ENCODE results near the gene EP400.

The EP400 gene

DNA sequence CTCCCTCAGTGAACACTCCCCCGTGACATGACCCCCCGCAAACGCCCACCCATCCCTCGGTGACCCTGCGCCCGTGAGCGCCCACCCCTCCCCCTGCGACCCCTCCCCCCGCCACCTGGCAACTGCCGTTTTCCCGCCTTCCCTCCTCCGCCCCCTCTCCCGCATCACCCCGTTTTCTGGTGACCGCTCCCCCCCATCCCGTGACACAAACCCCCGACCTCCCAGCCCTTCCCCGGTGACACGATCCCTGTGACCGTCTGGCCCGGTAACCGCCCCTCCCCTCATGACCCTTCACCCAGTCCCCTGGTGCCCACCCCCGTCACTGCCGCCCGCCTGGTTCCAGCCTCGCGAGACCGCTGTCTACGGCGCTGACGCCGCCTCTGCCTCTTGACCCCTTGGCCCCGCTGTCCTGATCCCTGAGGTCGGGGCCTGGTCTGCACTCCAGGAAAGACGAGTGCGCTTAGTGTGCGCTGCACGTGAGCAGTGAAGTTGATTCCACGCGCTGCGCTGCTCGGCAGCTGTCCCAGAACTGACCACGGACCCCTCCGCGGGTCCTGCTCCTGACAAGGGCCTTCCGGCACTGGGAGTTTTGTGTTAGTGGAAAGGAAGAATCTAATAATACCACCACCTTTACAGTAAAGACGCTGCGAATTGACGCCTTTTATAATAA lies 135.0 kb downstream of the EP400 start:
- in situ Hi-C loops (cut with MboI; ENCODE audit: low pct_unique_long_range_greater_than_20kb, low sequenced_read_pairs, unreplicated experiment) = no loop called here
- peak; percentile 77 for DNase-seq (ENCODE audit: low spot score)
- TF ChIP-seq, protein P1, sequence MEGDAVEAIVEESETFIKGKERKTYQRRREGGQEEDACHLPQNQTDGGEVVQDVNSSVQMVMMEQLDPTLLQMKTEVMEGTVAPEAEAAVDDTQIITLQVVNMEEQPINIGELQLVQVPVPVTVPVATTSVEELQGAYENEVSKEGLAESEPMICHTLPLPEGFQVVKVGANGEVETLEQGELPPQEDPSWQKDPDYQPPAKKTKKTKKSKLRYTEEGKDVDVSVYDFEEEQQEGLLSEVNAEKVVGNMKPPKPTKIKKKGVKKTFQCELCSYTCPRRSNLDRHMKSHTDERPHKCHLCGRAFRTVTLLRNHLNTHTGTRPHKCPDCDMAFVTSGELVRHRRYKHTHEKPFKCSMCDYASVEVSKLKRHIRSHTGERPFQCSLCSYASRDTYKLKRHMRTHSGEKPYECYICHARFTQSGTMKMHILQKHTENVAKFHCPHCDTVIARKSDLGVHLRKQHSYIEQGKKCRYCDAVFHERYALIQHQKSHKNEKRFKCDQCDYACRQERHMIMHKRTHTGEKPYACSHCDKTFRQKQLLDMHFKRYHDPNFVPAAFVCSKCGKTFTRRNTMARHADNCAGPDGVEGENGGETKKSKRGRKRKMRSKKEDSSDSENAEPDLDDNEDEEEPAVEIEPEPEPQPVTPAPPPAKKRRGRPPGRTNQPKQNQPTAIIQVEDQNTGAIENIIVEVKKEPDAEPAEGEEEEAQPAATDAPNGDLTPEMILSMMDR (IDR thresholded peaks at IDR 0.05; ENCODE audit: extremely low read depth, insufficient read depth, missing control alignments) = no peak

DNA sequence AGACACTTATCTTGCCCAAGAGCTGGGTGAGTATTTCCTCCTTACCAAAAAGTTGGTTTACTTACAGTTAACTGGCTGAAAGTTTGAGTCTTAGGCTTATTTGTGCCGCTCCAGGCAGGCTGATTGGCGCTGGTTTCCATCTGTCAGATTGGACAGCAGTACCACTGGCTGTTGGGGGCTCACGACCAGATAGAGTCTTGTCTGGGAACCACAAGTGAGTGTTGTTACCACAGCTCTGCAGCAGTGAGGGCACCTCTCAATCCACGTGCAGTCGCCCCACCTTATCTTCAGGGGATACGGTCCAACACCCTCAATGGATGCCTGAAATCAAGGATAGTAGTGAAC lies 135.5 kb downstream of the EP400 start:
- DNase-seq (ENCODE audit: low spot score) = no peak
- TF ChIP-seq, protein P1 (IDR thresholded peaks at IDR 0.05; ENCODE audit: extremely low read depth, insufficient read depth, missing control alignments) = no peak
- in situ Hi-C loops (cut with MboI; ENCODE audit: low pct_unique_long_range_greater_than_20kb, low sequenced_read_pairs, unreplicated experiment) = no loop called here

DNA sequence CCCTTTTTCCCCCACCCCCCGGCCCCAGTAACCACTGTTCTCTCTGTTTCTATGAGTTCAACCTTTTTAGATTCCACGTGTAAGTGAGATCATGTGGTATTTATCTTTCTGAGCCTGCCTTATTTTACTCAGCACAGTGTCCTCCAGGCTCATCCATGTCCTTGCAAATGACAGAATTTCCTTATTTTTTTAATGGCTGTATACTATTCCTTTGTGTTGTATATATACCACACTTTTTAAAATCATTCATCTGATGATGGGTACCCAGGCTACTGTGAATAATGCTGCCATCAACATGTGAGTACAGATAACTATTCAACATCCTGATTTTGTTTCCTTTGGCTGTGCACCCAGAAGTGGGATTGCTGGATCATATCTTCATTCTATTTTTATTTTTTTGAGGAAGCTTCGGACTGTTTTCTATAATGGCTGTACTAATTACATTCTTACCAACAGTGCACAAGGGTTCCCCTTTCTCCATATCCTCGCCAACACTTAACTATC lies 139.7 kb downstream of the EP400 start:
- no peak for DNase-seq (ENCODE audit: low spot score)
- in situ Hi-C loops (cut with MboI; ENCODE audit: low pct_unique_long_range_greater_than_20kb, low sequenced_read_pairs, unreplicated experiment) = no loop called here
- TF ChIP-seq, protein P1 (IDR thresholded peaks at IDR 0.05; ENCODE audit: extremely low read depth, insufficient read depth, missing control alignments) = no peak

DNA sequence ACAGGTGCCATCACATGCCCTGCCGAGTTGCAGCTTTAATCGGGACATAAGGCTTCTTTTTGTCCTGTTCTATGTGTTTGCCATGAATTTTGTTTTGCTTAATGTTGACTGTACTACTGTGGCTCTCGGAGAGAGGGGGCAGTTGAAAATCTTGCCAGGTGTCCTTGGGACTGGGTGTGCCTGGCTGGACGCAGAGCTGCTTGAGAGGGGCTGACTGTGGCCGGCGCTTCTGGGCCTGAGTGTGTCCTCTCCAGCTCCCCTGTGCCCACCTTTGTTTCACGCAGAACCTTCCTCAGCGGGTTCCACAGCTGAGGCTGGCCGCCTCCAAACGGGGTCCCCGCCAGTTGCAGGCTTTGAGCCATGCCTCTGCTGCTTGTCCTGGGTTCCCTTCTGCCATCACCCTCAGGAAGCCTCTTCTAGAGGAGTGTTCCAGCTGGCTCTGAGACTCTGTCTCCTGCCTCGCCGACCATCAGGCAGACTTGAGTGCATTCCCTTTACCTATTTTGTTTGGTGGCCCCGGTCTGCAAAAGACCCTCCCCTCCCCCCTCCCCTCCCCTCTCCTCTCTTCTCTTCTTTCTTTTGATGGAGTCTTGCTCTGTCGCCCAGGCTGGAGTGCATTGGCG lies 144.6 kb downstream of the EP400 start:
- no peak for DNase-seq (ENCODE audit: low spot score)
- in situ Hi-C loops (cut with MboI; ENCODE audit: low pct_unique_long_range_greater_than_20kb, low sequenced_read_pairs, unreplicated experiment) = no loop called here
- TF ChIP-seq, protein P1 (IDR thresholded peaks at IDR 0.05; ENCODE audit: extremely low read depth, insufficient read depth, missing control alignments) = no peak

DNA sequence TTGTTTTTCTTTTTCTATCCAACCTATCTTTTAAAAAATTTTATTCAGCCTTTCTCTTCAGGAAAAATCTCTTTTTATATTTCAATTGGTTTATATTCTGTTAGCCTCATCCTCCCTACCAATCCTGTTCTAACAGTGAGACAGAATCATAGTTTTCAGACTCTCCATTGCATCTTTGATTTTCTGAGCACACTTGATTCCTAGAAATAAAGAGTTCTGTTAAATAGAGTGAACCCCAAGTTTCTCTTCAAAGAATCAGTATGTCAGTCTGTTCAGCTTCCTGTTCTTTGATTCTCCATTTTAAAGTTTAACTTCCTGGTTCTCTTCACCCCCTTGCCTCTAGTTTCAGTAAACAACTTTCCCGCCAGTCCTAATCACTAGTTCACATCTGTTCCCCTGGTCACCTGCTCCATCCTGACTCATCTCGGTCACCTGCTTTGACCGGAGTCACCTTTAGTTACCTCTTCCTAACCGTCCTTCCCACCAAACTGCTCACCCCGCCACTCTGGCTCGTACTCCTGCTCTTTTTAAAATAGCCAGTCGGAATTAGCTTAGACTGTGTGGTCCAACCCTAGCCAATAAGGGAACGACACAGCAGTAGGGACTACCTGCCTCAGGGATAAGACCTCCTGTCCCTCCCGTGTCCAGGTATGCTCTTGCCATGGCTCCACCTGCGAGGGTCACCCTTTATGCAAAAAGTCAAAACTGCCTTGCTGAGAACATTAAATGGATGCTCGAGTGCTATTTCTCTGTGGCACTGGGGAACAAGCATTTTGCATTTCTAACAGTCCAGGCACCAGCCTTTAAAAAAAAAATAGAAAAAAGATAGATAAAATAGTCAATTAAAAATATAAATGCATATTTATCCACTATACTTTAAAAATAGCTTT lies 146.0 kb downstream of the EP400 start:
- DNase-seq (ENCODE audit: low spot score) = no peak
- TF ChIP-seq, protein P1 (IDR thresholded peaks at IDR 0.05; ENCODE audit: extremely low read depth, insufficient read depth, missing control alignments) = no peak
- in situ Hi-C loops (cut with MboI; ENCODE audit: low pct_unique_long_range_greater_than_20kb, low sequenced_read_pairs, unreplicated experiment) = no loop called here

DNA sequence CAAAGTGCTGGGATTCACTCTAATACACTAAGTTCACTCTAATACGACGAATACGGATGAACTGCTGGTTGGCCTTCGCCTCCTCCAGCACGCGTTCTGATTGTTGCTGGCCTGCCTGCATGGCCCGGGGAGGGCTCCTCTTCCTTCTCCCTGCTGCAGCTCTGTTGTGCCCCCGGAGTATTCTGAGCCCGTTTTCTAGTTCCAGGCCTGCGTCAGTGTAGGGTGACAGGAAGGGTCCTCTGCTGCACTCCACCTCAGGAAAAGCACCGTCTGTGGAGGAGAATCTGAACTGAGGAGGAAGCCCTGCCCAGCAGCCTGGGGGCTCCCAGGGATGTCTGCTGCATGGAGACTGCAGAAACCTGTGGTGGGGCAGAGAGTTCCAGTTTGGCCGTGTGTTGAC lies 150.0 kb downstream of the EP400 start:
- in situ Hi-C loops (cut with MboI; ENCODE audit: low pct_unique_long_range_greater_than_20kb, low sequenced_read_pairs, unreplicated experiment) = no loop called here
- no peak for DNase-seq (ENCODE audit: low spot score)
- TF ChIP-seq, protein P1 (IDR thresholded peaks at IDR 0.05; ENCODE audit: extremely low read depth, insufficient read depth, missing control alignments) = no peak
